ENCODE results near the gene SPOCK1.

Gene SPOCK1

DNA sequence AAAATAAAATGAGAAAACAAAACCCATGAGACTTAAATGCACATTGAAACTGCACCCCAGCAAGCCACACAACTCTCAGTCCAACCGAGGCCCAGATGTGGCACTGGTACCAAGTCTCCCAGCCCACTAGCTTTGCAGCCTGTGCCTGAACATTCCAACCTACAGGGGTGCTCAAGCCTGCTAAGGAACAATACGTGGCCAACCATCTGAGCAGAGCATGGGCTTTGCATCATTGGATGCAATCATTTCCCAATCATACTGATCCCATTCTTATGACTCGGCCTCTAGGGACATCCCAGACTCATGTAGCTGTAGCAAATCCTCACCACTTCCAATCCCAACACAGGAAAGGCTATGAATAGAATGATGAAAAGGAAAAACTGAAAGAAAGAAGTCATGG lies 297.2 kb downstream of the SPOCK1 start:
- no peak for DNase-seq

DNA sequence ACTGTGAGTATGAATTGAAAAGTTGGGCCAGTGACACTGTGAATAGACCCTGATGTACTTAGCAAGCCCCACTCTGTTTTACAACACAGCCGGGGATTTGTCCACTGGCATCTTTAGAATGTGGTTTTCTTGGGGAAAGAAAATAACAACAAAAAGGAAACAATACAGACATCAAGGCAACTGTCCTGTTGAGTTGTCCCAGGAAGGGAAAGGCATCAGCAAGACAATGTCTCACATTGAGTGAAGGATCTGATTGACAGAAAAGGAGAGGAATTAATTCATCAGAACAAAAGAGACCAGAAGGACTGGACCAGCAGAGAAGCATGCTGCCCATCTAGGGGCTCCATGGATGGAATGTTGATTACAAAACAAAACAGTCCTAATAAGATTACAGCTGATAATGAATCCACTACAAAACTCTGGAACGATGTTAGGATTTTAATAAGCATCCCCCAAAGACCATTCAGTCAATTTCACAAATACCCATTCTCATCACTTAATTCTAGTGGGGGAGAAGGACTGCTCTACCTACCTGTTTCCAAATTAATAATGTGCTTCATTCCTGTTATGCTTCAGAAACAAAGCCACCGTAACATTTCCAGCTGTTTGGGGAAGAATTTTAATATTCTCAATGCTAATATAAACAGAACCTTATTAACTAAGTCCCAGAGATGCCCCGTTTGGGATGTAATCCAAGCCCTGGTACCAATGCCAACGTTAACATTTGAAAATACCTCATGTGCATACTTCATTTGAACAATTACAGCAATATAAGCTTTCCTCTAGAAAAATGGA lies 298.0 kb downstream of the SPOCK1 start:
- DNase-seq = no peak

DNA sequence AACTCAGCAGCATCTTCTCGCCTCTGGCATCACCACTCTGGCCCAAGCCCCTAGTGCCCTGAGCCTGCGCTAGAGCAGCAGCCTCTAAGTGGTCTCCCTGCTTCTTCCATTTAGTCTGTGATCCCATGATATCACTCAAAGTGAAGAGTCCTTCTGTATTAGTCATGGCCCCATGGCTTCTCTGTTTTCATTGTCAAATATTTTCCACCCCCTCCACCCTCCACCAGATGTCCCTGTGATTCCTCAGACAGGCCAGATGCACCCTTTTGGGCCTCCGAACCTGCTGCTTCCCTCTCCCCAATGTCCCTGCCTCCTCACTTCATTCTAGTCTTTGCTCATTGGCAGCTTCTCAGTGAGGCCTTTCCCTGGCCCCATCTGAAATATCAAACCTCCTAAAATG lies 299.2 kb downstream of the SPOCK1 start:
- peak in 4 of 58 donors; percentile 7 to 24 (median 13) for DNase-seq

DNA sequence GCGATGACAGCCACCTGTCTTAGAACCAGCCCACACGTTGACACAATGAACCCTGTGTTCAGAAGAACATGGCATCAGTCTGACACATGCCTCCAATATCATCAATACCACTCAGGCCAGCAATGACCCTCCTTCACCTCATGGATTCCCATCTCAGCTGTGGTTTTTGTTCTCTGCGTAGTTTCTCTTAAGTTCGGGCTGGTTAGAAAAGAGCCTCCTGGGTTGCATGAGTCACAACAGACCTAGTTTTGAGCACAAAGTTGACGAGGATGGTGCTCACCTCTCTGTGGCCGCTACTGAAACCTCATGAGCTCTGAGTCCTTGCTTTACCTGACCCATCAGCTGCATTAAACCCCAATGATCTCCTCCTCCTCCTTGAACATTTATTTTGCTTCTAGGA lies 299.9 kb downstream of the SPOCK1 start:
- DNase-seq = no peak

DNA sequence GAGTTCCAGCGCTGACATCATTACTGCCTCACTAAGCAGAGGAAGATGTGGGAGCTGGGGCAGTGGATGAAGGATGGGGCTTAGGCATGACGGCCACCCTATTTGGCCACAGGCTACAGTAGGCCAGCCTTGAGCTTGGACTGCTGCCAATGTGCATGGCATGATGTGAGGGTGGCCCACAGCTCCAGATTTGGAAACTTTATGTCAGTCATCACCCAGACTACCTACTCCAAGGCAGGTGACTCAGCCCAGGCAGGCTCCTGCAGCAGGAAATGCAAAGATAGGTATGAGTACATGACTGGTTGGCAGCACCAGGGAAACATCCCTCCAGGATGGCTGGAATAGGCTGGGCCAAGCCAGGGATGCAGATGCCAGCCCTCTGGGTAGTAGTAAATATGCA lies 303.6 kb downstream of the SPOCK1 start:
- DNase-seq = peak in 2 of 58 donors; percentile 19 to 45

DNA sequence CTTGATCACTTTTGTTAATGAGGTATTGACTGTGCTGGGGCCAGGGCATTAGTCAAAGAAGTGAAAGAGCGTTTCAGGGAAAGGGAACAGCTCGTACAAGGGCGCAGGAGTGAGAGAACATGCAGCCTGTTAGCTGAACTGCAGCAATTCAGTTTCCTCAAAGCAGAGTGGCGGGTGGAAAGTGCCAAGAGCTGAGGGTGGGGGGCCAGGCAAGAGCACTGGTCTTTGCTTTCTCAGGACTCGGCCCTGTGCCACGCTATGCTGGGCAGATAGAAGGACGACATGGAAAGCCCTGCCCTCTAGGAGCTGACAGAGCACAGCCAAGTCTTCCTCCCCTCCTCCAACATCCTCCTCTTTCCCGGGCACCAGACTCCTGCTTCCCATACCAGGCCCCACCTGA lies 304.8 kb downstream of the SPOCK1 start:
- peak in 14 of 58 donors; percentile 12 to 67 (median 34) for DNase-seq

DNA sequence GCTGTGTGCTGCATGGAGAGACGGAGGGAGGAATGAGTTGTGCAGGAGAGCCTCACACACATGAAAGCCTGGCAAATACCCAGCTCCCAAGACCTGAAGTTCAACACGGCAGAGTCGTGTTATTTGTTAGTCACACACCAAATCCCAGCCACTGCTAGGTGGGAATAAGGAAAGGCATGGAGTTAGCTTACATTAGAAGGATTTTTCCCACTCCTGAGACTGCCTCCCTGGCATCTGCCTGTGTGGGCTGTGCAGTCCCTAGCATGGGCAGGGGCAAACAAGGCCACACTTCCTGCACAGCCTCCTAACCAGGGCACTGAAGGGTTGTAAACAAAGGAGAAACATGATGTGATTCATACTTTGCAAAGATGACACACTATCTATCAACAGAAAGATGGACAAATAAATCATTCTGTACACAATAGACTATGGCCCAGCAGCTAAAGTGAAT lies 306.8 kb downstream of the SPOCK1 start:
- peak in 2 of 58 donors; percentile 10 to 18 for DNase-seq

DNA sequence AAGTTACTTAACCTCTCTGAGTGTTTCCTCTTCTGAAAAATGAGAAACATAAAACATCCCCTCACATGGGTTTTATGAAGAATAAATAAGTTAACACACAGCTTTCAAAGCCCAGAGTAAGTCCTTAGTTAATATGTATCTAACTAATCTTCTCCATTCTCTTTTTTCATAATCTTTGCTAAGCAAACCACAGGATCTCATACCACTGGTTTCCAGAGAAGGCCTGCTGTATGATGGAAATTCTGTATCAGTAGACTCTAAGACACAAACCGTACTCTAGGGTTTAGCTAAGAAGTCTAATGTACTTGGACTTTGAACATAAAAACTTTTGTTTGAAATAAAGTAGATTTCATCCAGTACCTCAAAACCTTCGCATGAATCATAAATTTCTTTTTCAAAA lies 307.9 kb downstream of the SPOCK1 start:
- no peak for DNase-seq

DNA sequence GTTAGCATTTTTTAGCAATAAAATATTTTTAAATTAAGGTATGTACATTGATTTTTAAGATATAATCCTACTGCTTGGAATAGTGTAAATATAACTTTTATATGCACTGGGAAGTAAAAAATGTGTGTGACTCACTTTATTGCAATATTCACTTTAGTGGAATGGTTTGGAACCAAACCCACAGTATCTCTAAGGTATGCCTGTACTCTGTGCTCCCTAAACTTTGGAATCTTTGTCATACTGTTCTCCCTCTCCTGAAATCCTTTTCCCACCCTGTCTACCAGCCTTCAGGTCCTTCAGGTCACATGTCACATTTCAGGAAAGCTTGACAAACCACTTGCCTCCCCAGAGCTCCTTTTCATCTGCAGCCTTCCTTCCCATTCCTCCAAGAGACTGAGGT lies 308.7 kb downstream of the SPOCK1 start:
- DNase-seq = no peak

DNA sequence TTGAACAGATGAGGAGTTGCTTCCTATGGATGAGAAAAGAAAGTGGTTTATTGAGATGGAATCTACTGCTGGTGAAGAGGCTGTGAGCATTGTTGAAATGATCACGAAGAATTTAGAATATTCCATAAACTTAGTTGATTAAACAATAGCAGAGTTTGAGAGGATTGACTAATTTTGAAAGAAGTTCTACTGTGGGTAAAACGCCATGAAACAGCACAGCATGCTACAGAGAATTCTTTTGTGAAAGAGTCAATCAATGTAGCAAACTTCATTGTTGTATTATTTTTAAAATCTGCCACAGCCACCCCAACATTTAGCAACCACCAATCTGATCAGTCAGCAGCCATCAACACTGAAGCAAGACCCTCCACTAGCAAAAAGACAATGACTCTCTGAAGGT lies 309.1 kb downstream of the SPOCK1 start:
- DNase-seq = no peak

DNA sequence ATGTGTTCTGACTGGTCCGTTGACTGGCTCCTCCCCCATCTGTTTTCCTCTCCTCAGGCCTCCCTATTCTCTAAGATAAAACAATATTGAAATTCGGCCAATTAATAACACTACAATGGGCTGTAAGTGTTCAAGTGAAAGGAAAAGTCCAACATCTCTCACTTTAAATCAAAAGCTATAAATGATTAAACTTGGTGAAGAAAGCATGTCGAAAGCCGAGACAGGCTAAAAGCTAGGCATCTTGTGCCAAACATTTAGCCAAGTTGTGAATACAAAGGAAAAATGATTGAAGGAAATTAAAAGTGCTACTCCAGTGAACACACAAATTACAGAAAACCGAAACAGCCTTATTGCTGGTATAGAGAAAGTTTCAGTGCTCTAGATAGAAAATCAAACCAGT lies 310.6 kb downstream of the SPOCK1 start:
- DNase-seq = no peak

DNA sequence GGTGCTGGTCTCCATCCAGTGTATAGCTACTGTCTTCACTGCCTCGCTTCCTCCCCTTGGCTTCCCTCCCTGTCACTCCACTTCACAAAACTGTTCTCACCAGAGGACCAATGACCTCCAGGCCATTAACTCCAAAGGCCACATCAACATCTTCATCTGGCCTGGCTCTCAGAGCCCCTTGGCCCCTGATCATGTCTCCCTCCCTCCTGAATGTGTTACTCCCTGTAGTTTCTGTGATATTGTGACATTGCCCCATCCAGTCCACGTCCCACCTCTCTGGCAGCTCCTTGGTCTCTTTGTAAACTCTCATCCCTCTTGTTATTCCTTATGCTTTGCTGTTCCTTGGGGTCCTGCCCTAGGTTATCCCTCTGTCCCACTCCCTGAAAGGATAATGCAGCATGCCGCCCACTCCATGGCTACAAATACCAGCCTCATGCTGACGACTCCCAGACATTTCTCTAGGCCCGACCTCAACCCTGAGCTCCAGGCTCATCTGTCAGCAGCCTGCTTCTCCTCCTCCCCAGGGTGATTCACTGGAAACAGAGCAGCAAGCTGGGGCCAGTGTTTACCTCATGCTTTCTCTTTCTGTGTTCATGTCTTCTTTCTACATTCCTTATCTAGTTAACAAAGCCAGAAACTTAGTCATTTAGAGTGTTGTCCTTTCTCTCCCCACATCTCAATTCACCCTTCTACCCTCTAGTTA lies 312.2 kb downstream of the SPOCK1 start:
- DNase-seq = no peak

DNA sequence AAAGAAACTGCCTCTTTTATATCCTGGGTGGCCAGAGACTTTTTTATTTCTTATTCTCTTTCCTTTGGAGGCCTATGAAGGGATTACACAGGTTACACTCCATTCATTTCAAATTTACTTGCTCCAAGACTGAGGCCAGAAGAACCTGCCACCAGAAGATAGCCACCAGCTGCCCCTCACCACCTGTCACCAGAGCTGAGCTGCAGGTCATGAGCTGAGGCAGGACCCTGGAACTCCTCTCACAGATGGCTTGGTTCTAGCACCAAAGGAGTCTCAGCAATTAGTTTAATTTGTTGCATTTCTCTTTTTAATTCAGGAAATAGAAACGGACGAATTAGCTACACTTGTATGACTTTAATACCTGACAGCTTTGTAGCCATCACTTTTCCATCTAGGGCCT lies 313.9 kb downstream of the SPOCK1 start:
- DNase-seq = no peak

DNA sequence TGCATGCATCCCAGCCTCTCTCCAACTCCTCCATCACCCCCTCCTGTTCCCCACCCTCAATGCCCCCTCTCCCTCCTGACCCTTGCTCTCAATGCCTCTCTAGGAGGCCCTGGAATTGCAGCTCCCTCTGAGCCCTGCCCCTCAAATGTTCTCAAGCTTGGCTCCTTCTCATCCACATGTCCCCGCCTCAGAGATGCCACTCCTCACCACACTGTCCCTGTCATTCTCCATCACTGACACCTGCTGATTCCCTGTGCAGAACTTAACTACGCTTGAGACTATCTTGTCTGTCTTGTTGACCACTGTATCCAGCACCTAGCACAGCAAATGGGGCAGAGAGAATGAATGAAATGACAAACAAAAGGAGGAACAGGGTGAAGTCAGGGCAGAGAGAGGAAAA lies 314.4 kb downstream of the SPOCK1 start:
- DNase-seq = no peak

DNA sequence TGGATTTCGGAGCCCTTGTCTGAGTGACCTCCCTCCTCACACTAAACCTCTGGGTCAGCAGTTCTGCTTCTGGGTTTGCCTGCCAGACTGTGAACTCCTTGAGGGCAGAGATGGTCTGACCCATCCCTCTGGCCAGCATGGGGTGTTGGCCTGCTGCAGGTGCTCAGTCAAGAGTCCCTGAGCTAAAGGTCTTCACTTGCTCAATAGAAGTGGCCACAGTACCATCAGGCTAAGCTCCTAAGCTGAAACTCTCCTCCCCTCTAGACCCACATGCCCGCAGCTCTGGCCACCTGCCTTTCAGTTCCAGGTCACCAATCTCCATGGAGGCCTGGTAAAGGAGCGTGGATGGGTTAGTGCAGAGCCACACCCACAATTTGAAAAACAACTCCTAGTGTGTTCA lies 316.6 kb downstream of the SPOCK1 start:
- DNase-seq = no peak

DNA sequence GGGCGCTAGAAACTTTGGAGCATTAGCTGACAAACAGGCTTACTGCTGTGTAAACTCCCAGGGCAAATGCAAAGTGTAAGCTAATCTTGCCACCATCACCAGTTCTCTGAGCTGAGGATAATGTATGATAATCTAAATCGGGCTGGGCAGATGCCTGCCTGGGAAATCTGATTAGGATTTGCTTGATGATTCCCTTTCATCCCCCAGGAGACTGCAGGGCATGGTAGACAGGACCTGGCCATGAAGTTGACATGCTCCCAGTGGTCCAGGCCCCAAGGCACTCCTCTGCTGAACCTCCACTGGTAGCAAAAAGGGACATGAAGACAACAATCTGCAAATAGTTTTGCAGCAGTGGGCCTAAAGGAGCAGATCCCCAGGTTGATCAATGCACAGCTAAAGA lies 317.5 kb downstream of the SPOCK1 start:
- no peak for DNase-seq

DNA sequence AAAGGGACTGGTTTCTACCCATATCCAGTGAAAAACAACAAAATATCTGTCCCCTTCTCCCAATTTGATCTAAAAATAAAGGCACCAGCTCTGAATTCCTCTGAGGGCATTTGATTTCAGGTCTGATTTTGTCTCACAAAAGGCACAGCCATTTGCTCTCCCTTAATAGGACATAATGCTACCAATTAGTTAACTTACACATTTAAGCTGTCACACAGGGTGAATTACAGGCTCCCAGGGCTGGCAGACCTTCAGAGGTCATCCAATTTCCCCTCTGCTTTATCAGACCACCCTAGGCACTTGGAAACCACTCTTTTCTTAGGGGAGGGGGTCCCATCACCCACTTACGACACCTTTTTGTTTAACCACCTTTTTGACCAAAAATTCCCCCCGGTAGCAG lies 319.9 kb downstream of the SPOCK1 start:
- DNase-seq = no peak

DNA sequence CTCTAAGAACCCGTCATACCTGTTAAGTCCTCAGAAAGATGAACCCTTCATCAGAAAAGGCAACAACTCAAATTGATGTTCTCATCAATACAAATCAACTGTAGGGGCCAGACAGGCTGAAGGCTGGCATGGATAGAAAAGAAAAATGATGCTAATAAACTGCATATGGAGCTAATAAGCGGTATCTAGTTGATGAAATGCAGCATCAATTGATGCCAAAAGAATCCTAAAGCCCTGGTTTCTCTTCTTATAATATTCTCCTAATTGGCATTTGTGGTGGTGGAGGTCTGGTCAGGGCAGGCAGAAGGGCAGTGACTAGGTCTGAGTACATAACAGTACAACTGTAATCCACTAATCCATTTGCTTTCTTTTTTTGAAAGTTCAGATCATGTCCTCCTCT lies 322.5 kb downstream of the SPOCK1 start:
- no peak for DNase-seq

DNA sequence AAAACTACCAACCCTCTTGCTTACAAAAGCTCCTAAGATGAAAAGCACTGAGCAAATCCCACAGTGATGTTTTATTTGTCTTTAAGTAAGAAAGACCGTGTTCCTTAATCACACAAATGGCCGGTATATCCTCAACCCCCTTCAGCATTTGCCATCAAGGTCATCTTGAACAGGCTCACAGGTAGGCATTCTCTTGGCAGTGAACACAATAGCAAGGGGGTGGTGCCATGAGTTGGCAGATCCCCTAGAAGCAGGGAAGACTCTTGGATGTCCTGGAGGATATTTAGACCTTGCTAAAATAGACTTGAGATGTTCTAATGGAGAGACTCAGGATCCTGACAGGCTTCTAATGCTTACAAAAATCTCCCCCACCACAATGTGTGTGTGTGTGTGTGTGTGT lies 323.0 kb downstream of the SPOCK1 start:
- no peak for DNase-seq

DNA sequence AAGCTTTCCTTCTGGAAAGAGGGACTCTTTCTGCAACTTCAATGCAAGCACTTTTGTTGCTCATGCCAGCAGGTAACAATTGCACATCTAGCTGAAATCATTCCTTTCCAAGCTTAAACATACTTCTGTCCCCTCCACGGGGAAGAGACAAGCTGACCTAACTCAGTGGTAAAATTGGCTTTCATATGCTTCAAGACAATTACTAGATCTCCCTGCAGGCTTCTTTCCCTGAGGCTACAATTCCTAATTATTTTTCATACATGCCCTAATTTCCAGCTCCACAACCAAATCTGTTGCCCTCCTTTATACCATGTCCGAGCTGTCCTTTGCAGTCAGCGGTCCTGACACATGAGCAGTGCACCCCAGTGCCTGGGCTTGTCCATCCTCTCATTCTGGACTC lies 324.9 kb downstream of the SPOCK1 start:
- no peak for DNase-seq

DNA sequence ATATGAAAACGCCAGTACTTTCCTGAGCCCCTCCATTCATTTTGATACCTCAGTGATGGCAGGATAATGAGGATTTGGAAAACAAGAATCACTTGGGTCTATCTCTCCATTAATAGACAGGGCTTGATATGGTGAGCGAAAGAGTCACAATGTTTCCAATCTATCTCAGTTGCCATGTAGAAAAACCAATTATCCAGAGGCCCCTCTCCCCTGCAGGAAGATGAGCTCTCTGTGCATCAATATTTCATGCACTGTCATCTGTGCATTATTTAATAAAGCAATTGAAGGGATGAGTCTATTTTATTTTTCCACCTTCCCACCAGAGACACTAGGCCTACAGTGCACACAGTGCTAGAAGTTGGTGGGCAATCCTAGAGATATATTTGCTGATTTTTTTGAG lies 326.9 kb downstream of the SPOCK1 start:
- no peak for DNase-seq

DNA sequence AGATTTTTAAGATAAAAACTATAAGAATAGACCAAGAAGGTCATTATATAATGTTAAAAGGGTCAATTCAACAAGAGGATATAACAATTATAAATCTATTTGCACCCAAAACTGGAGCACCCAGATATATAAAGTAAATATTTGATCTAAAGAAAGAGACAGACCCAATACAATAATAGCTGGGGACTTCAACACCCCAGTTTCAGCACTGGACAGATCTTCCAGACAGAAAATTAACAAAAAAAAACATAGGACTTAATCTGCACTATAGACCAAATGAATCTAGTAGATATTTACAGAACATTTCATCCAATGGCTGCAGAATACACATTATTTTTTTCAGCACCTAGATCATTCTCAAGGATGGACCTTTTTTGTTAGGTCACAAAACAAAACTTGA lies 331.9 kb downstream of the SPOCK1 start:
- DNase-seq = no peak

DNA sequence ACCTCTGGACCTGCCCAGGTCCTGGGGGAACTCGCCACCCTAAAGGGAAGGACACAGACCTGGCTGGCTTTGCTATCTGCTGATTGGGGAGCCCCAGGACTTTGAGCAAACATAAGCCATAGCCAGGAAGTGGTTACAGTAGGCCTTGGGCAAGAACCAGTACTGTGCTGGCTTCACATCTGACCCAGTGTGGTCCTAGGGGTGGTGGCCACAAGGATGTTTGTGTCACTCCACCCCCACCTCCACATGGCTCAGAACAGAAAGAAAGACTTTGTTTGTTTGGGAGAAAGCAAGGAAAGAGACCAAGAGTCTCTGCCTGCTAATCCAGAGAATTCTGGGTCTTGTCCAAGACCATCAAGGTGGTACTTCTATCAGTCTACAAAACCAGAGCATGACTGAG lies 334.2 kb downstream of the SPOCK1 start:
- DNase-seq = no peak
